NCI-H1417 (cell line): ENCODE measurements around the gene GALNT13.
"Not testable (repeated sequence)": the region's sequence is repeated elsewhere in the genome, so short reads cannot be mapped to it uniquely, and the experiment has no call there.

Source experiments
- DNase-seq, 3 experiments: peaks; one replicate each; lab custom pipeline; 2025; lab: John Stamatoyannopoulos, UW

Gene GALNT13

DNA sequence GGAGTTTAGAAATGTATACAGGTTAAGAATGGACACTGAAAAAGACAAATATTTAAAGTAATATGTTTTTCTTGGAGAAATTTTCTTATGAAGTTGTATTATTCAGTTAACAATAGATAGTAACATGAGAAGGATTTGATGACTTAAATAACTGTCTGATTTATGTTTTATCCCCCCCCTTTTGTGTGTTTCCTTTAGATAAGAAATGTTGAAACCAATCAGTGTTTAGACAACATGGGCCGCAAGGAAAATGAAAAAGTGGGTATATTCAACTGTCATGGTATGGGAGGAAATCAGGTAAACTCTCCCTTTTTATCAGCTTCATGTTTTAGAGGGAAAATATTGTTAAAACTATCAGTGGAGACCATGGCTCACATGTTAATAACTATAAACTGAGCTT is 537.1 kb downstream of the GALNT13 start:
- no peak for DNase-seq

DNA sequence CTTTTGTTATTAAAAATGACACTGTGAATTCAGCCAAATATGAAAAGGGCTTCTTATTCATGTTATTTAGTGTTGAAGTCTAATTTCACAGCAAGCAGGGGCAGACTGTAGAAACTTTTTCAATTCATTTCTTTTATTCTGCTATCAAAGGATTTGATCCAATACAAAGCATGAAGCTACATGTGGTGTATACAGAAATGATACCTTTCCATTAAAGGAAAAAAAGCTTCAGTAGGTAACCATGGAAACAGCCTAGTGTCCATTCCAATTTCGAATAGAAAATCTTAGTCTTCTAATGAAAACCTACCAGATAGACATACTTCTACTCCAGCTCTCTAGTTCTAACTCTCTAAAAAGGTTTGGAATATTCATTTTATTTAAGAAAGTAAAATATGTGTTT is 550.5 kb downstream of the GALNT13 start:
- no peak for DNase-seq

DNA sequence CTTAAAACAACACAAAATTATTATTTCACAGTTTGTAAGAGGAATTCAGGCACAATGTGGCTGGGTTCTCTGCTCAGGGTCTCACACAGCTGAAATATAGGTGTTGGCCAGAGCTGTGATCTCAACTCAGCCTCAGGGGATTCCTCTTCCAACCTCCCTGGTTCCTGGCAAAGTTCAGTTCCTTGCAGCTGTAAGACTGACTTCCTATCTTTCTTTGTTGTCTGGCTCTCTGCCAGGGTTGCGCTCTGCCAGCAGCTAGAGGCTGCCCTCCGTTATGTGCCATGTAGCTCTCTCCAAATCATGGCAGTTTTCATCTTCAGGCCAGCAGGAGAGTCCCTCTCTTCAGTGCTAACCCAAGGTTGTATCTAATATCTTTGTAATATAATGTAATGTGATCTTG is 554.3 kb downstream of the GALNT13 start:
- DNase-seq = no peak

DNA sequence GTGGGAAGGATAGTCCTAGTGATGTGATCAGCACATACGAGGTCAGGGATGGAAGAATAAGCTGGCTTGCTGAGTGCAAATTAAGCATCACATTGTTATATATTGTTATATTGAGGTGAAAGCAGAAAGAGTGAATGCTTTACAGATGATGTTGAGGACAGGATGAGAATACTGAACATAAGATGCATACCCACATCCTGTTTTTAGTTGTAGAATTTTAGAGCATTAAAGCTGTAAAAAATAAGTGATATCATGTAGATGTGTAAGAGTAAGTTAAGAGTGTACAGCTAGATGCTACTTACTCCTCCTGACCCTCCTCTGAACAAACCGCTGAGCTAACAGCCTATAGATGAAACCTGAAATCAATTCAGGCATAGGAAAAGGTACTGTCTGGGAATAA is 555.7 kb downstream of the GALNT13 start:
- no peak for DNase-seq

DNA sequence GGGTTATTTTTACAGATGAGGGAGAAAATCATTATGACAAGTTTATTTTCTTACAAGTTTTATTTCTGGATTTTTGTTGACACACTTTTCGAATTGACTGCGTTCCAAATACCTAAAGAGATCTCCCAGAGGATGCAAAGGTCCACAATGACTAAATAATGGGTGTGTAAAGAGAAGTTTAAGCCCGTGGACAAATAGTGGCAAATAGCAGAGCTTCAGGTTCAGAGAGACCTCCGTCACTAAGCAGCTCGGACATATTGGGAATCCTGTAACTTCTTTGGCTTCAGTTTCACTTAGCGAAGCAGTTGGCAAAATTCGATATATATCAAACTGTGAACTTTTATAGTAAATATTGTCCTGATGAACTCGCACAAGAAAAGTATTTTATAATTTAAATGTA is 556.3 kb downstream of the GALNT13 start:
- DNase-seq = no peak

DNA sequence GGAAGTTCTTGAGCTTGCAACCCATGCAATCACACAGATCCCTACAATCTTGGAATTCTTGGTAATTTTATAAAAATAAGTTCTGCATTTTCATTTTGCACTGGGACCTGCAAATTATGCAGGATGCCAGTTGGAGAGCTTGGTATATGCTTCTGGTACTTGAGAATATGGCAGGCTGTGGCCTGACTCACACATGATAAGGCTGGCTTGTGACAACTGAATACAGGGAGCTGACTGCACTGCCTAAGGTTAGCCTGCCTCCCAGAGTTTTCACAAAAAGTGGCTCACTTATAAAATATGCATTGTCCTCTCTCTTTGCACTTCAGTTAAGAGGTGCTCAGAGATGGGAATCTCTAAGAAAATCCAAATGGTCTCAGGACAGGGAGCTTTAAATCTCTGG is 561.3 kb downstream of the GALNT13 start:
- DNase-seq = no peak

DNA sequence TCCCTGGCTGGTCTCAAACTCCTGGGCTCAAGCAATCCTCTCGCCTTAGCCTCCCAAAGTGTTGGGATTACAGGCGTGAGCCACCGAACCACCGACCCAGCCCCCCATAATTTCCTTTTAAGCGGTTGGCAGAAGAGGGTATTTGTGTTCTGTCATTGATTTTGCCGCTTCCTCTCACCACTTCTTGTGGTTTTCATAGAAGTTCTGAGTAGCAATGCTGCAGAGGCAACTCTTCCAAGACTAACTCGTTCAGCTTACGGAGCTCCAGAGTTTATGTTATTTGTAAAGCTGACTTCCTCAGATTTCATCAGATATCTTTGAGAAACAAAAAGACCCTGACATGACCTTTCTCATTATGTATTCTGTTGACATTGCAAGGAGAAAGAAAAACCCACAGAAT is 565.4 kb downstream of the GALNT13 start:
- DNase-seq = no peak

DNA sequence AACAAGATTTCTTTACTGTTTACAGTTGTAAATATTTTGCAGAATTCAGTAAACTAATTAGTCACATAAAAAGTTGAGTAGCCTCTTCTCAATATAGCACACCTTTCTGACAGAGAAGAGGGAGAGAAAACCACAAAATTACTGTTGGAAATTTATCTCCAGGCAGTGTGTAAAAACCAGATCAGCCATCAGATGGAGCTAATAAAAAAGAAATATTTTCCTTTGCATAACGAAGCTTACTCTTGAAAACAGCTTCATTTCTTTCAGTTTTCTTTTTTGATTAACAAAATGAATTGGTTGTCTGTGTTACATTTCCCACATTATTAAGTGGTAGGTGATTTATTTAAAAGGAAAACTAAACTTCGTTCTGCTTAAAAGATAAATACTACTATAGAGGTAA is 567.4 kb downstream of the GALNT13 start:
- peak in 1 of 3 experiments; percentile 32 for DNase-seq

DNA sequence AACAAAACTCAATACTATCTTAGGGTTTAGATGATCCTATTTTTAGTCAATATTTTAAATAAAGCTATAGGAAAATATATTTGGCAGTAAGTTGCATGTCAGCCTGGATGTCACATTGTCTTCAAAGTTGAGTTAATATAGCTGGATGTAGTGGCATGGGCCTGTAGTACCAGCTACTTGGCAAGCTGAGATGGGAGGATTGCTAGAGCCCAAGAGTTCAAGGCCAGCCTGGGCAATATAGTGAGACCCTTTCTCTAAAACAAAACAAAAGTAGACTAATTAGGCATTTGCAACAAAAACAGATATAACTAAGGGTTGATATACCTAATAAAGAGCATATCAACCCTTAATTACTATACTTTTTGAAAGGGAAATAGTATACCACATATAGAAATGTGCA is 572.2 kb downstream of the GALNT13 start:
- no peak for DNase-seq

DNA sequence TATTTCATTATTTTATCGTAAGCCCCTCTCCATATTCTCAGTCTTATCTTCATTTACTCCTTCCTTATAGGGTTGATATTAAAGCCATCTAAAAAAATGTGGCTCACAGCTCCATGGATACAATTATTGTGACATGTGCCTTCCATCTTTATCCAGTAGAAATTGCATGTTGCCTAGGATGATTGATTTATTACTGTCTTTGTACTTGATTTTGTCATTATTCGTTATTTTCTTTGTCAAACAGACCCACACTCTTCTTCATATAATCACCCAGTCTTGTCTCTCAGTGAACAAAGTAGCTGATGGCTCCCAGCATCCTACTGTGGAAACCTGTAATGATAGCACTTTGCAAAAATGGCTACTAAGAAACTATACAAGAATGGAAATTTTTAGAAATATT is 574.6 kb downstream of the GALNT13 start:
- DNase-seq = peak in 1 of 3 experiments; percentile 6

DNA sequence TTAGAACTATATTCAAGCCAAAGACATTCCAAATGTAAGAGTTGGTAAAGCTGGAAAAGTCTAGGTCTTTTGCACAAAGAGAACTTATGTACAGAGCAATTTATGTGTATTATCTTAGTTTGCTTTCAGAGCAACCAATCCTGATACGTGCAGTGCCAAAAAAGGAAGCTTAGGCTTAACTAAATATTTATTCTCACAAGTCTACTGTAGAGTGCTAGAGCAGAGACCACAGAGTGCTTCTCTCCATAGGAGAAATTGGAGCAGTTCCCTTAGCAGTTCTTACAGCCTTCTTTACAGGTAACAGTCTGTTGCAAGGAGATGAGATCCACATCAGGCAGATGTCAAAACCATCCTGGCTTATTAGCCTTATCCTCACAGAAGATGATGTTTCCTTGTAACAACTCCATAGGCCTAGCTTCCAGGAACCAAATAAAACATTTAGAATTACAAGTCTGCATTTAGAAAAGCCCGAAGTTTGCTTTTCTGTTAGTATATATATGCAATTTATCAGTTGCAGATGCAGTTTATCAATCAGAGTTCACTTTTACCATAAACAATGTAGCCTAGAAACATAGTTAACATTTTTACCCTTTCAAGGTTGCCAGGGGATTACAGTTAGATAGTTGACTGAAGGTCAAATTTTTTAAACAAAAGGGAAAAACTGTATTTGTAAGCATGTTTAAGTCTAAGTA is 576.2 kb downstream of the GALNT13 start:
- peak in 1 of 3 experiments; percentile 9 for DNase-seq

DNA sequence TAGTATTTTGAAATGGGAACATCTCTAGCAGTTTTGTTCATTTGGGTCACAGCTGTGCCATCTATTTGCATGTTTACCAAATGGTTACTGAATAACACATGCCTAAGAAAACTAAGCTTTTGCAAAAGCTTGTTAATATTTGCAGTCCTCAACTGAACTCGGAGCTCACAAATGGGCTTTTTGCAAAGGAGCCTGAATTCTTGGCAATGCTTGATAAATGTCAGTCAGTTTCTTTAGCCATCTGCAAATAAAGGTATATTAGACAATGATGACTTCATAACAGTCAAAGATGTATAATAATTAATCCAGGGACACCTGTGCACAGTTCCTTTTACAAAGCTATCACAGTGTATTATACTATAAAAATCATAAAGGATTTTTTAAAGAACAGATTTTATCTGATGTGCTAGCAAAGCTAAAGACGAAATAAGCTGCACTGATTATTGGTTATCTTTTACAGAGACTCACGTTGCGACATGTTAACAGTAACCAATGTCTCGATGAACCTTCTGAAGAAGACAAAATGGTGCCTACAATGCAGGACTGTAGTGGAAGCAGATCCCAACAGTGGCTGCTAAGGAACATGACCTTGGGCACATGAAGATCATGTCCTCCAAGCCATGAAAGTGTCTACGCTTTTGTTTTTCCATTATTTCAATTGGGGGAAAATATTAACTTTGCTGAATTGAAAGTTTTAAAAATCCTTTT is 578.4 kb downstream of the GALNT13 start:
- DNase-seq = no peak

DNA sequence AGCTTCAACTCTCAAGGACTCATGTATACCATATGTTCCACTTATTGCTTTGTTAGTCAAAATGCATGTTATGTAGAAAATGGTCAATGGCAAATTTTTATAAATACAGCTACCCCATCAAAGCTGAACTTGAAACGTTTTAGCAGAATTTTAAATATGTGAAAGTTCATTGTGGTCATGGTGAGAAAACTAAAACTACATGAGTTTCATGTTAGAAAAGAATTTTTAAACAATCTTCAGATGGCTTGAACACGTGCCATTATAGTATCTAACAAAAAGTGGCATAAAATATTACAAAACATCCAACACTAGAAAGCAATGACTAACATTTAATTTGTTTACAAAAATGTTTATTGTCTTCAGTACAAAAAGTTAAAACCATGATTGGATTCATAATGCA is 580.7 kb downstream of the GALNT13 start:
- no peak for DNase-seq

DNA sequence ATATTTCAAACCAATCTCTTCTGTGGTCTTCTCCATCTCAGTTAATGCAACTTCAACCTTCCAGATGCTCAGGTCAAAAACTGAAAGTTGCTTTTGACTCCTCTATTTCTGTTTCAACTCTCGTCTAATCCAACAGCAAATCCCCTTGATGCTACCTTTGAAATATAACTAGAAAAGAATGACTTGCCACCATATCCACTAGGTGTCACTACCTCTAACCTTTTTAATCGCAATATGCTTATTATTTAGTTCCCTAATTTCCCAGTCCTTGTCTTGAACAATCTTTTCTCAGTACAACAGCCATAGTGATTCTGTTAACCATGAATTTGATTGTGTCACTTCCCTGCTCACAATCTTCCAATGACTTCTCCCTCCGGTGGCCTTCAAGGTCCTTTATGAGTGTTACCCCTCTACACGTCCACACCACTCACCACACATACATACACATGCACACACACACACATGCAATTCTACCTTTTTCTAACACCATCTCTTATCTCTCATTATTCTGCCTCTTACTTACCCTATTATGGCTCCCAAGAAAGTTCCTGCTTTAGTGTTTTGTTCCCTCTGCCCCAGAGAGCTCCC is 581.3 kb downstream of the GALNT13 start:
- DNase-seq = peak in 2 of 3 experiments; percentile 13 to 59

DNA sequence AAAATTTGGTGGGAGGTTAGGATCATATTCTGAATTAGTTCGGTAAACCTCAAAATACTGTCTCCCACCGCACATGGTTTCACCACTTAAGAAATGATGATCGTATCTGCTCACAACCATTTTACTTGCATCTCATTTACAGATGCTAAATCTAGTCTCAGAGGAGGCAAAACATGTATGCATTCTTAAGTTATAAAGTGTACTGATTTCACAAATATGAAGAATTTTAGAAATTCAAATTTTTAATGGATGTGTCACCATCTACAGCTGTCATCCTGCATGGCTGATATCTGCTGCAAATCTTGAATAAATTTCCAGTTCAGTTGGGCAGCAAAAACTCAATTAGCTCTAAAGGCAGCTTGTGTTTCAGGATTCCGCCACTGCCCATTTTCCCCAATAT is 583.4 kb downstream of the GALNT13 start:
- DNase-seq = no peak

DNA sequence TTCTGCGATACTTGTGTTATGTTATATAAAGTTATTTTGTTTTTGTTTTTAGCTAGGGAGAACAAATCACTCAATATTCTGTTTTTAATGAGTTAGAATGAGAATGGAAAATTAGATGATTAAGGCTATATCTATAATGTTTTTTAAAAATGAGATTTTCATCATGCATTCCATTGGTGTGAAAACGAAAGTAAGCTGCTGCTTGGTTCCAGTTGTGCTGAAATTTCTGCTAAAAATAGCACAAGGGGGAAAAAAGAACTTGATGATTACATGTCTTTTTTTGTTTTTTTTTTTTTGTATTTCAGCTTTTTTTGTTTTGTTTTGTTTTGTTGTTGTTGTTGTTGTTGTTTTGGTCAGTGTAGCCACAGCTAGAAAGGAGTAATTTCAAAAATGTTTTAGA is 584.1 kb downstream of the GALNT13 start:
- no peak for DNase-seq

DNA sequence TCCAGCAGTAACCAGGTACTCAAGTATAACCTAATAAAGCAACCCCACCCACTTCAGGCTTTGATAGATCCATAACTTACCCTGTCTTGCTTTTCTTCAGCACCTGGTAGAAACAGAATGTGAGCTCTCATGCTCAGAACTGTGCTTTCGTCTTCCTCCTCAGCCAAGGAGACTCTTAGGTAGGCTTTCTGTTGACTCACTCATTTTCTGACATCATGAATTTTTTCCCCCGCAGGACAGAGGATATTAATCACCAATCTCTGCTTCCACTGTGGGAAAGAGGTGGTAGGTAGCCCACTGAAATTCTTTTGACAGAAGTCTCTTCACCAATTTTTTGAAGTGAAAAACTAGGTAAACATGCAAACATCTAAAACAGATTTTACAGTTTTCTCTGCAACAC is 585.6 kb downstream of the GALNT13 start:
- DNase-seq = no peak

DNA sequence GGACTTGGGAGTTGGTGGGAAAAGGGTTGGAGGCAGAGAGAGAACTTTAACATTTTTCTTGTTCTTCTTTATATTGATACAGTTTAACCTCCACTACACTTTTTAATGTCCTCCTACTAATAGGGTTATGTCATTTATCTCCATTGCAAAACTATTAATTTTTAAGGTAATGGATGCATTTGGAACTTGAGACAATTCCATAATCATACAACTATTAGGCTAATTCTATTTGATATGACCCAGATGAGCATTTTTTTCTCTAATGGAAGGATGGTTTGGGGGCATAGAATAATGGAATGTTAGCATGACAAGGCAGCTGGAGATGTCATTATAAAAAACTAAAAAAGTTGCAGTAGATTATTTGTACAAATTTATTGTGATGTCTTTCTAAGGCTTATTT is 587.6 kb downstream of the GALNT13 start:
- no peak for DNase-seq

DNA sequence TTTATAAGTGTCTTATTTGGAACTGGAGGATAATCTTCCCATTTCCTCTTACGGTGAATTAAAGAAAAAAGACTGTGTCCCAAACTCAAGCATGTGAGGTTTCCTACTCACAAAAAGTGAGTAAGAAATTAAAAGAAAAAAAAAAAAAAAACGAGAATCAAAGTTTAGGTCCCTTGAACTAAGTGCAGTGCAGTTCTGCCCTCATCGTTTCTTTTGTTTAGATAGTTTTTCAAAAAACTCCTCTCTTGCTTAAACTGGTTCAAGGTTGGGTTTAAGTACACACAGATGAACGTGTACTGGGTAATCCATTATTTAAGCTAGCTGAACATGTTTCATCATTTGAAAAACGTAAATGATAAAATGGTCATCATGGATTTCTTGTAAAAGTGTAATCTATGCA is 590.9 kb downstream of the GALNT13 start:
- no peak for DNase-seq

DNA sequence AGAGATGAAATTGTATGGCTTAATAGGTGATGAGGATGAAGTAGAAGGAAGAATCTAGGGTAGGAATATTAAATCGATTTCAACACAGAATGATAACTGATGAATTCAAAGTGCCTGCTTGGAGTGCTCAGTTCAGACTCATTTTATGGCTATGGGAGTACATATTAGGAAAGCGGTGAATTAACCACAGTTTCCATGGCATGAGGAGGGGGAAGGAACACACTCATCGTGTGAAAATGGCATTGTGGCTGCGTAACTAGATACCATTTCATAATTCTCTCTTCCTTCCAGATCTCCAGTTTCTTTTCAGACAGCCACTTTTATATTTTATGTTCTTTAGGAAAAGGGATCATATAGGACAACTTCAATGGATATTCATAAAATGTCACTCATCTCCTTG is 594.5 kb downstream of the GALNT13 start:
- DNase-seq = no peak

DNA sequence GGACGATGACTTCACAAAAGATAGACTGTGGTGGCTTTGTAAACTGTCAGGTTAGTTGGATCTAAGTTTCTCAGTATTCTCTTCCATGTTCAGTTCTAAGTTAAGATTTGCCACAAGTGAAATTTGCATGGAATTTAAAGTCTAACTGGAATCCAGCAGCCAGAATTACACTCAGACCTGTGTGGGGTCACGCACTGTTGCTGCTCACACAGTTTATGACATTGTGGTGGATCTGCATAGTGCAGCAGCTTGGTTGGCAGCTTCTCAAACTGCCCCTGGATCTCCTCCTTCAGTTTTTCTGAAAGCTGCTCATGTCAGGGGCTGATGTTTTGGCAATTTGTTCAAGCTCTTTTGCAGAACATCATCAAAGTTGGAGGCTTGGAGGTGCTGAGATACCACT is 598.7 kb downstream of the GALNT13 start:
- no peak for DNase-seq

DNA sequence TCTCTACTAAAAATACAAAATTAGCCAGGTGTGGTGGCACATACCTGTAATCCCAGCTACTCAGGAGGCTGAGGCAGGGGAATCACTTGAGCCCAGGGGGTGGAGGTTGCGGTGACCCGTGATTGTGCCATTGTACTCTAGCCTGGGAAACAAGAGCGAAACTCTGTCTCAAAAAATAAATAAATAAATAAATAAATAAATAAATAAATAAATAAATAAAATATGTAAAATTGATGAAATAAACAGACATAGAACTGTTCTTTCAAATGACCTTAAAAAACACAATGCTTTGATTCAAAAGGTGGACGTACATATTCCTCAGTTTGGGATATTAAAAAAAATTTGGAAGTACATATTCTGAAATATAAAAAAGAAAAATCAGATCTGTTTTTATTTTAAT is 599.8 kb downstream of the GALNT13 start:
- DNase-seq = not testable (repeated sequence)

DNA sequence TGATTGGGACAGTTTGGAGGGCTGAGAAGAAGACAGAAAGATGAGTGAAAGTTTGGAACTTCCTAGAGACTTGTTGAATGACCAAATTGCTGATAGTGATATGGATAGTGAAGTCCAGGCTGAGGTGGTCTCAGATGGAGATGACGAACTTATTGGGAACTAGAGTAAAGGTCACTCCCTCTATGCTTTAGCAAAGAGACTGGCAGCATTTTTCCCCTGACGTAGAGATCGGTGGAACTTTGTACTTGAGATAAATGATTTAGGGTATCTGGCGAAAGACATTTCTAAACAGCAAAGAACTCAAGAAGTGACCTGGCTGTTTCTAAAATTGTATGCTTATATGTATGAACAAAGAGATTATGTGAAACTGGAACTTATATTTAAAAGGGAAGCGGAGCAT is 605.6 kb downstream of the GALNT13 start:
- no peak for DNase-seq

DNA sequence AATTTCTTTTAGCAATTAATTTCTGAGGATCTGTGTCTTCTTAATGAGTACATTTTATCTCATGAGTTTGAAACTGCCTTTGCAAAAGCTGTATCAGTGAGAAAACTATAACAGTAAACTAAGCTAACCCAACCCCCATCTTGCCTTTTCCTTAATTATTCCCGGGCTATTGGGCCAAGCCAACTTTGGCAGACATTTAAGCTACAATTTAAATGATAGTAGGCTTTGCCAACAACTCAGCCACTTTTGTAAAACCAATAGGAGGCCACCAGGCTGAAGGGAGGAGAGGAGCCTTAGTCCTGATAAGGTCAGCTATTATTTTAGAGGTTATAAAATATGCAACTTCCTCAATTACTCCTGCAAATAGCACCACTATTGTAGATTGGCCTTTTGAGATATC is 608.8 kb downstream of the GALNT13 start:
- DNase-seq = no peak
